ENCODE data around the gene THAP5. TPM values are rescaled to one million over a fixed set of nuclear protein-coding genes. Genes with fewer than 3 reads are reported as not detected.

The THAP5 gene
- total RNA-seq, 1 experiment from 2014 or later, result 39.4 TPM

DNA sequence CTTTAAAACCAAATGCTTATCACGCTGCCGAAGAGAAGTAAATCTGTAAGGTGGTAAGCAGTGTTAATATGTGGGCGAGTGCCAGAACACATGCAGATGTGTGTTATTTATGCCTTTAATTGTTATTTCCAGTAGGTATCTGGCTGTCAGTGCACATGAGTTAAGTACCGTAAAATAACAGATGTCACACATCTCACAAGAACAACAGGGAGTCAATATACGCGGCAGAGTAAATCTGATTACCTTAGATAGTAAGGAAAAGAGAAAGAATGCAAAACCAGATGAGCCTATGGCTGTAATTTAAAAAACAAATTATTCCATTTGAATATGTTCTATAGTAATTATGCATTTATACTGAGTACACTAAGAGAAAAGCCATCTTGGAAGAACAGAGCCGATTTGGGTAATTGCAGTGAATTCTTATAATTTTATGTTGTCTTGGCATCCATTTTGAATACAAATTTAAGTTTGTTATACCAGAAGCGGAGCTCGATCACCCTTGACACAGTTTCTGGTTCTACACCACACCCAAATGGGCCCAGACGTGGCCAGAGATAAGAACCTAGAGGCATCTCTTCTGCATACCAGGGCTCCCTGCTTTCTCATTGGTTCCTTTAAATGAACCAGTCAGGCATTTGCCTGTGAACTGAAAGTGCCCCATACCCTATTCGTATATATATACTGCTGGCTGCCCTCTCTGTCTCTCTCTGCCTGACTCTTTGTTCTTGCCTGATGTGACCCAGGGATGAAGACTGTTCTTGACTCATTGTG is 35.0 kb upstream of the THAP5 start:
- no peak overlapping the region for H3K27ac ChIP-seq (ENCODE audit: low read depth, low read length, poor library complexity, severe bottlenecking)
- no peaks in the 10 kb centered on the region for H3K4me1 ChIP-seq (ENCODE audit: insufficient read depth, low read length, poor library complexity, severe bottlenecking)
- no peak overlapping the region for H3K4me3 ChIP-seq (ENCODE audit: low read depth, low read length, poor library complexity, severe bottlenecking)
- no peaks in the 10 kb centered on the region for H3K27me3 ChIP-seq (replicated peaks; ENCODE audit: insufficient read depth, low read depth, low read length, poor library complexity)
- ChIA-PET POLR2A (ENCODE audit: low non-redundant PET) (no interaction called here), CTCF (no interaction called here)
- no peak for DNase-seq (ENCODE audit: low spot score)
- intact Hi-C loops (cut with micrococcal nuclease; ENCODE audit: unreplicated experiment), result no loop called here
- no TSS peak for BruUV-seq (replicated peaks)
- TF ChIP-seq, protein P1, sequence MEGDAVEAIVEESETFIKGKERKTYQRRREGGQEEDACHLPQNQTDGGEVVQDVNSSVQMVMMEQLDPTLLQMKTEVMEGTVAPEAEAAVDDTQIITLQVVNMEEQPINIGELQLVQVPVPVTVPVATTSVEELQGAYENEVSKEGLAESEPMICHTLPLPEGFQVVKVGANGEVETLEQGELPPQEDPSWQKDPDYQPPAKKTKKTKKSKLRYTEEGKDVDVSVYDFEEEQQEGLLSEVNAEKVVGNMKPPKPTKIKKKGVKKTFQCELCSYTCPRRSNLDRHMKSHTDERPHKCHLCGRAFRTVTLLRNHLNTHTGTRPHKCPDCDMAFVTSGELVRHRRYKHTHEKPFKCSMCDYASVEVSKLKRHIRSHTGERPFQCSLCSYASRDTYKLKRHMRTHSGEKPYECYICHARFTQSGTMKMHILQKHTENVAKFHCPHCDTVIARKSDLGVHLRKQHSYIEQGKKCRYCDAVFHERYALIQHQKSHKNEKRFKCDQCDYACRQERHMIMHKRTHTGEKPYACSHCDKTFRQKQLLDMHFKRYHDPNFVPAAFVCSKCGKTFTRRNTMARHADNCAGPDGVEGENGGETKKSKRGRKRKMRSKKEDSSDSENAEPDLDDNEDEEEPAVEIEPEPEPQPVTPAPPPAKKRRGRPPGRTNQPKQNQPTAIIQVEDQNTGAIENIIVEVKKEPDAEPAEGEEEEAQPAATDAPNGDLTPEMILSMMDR (conservative IDR thresholded peaks at IDR 0.05; ENCODE audit: low read depth, low read length), result no peak
- no peak for TF ChIP-seq EZH2 (IDR thresholded peaks at IDR 0.05; ENCODE audit: borderline replicate concordance, low read depth, low read length, poor library complexity, severe bottlenecking)
- H3K9me3 ChIP-seq (ENCODE audit: low read depth, low read length, poor library complexity, severe bottlenecking), result no peaks in the 10 kb centered on the region
- H3K36me3 ChIP-seq (ENCODE audit: insufficient read depth, low read length, poor library complexity, severe bottlenecking), result no peaks in the 10 kb centered on the region

DNA sequence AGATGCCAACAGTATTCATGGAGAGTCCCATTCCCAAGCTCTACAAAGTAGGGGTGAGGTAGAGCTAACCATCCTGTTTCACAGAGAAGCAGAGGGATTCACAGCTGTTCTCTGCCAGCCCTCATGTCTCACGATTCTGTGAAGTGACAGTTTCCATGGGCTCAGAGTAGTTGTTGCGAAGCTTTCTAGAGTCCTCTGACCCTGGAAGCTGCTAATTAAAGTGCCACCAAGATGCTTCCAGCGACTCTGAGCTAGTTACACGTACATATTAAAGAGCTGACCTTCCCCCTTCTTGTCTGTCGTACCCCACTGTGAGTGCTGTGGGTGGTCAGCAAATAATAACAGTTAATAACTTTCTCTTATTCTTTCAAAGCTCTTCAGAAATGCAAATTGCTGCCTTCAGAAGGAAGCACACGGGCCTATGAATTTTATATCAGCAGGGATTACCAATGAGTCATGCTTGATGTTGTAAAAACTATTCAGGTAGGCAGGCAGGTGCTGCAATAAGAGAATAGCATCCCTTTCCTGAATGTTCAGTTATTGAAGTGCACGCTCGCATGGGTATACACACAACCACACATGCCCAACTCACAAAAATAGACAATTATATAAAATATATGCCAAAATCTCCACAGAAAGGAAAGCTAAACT is 34.3 kb upstream of the THAP5 start:
- Histone ChIP-seq H3K4me1 (ENCODE audit: insufficient read depth, low read length, poor library complexity, severe bottlenecking) (no peaks in the 10 kb centered on the region), H3K9me3 (ENCODE audit: low read depth, low read length, poor library complexity, severe bottlenecking) (no peaks in the 10 kb centered on the region), H3K27me3 (replicated peaks; ENCODE audit: insufficient read depth, low read depth, low read length, poor library complexity) (no peaks in the 10 kb centered on the region), H3K4me3 (ENCODE audit: low read depth, low read length, poor library complexity, severe bottlenecking) (no peak overlapping the region), H3K27ac (ENCODE audit: low read depth, low read length, poor library complexity, severe bottlenecking) (no peak overlapping the region), H3K36me3 (ENCODE audit: insufficient read depth, low read length, poor library complexity, severe bottlenecking) (no peaks in the 10 kb centered on the region)
- ChIA-PET CTCF (no interaction called here), POLR2A (ENCODE audit: low non-redundant PET) (no interaction called here)
- TF ChIP-seq EZH2 (IDR thresholded peaks at IDR 0.05; ENCODE audit: borderline replicate concordance, low read depth, low read length, poor library complexity, severe bottlenecking), result no peak
- TF ChIP-seq, protein P1 (conservative IDR thresholded peaks at IDR 0.05; ENCODE audit: low read depth, low read length), result no peak
- intact Hi-C loops (cut with micrococcal nuclease; ENCODE audit: unreplicated experiment), result no loop called here
- peak; percentile 13 for DNase-seq (ENCODE audit: low spot score)
- BruUV-seq (replicated peaks), result no TSS peak

DNA sequence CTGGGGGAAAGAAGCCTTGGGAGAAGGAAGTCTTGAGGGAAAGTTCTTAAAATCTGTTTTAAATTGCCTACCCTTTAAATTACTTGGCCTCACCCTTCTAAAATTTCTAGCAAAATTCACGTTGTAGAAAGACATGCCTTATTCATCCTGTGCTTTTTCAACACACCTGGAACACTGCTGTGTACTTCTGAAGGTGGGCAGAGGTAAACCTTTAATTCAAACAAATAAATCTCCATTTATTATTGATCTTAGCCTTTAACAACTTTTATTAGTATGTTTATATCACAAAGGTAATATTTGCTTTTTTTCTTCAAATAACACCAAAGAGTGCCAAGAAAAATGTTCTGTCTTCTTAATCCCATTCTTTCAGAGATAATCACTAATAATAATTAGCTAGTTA is 30.9 kb upstream of the THAP5 start:
- no peaks in the 10 kb centered on the region for H3K9me3 ChIP-seq (ENCODE audit: low read depth, low read length, poor library complexity, severe bottlenecking)
- no peak for DNase-seq (ENCODE audit: low spot score)
- no peaks in the 10 kb centered on the region for H3K27me3 ChIP-seq (replicated peaks; ENCODE audit: insufficient read depth, low read depth, low read length, poor library complexity)
- H3K4me3 ChIP-seq (ENCODE audit: low read depth, low read length, poor library complexity, severe bottlenecking), result no peak overlapping the region
- H3K27ac ChIP-seq (ENCODE audit: low read depth, low read length, poor library complexity, severe bottlenecking), result no peak overlapping the region
- intact Hi-C loops (cut with micrococcal nuclease; ENCODE audit: unreplicated experiment), result no loop called here
- H3K4me1 ChIP-seq (ENCODE audit: insufficient read depth, low read length, poor library complexity, severe bottlenecking), result no peaks in the 10 kb centered on the region
- no TSS peak for BruUV-seq (replicated peaks)
- ChIA-PET CTCF (no interaction called here), POLR2A (ENCODE audit: low non-redundant PET) (no interaction called here)
- no peaks in the 10 kb centered on the region for H3K36me3 ChIP-seq (ENCODE audit: insufficient read depth, low read length, poor library complexity, severe bottlenecking)
- TF ChIP-seq EZH2 (IDR thresholded peaks at IDR 0.05; ENCODE audit: borderline replicate concordance, low read depth, low read length, poor library complexity, severe bottlenecking), result no peak
- TF ChIP-seq, protein P1 (conservative IDR thresholded peaks at IDR 0.05; ENCODE audit: low read depth, low read length), result no peak
